Bone marrow (tissue), 2 donors: Measurements from ENCODE around the gene HLA-DQA1.
"Not testable (repeated sequence)": the region's sequence is repeated elsewhere in the genome, so short reads cannot be mapped to it uniquely, and the experiment has no call there.

Experiments used
- DNase-seq, 2 donors: peaks; one replicate each; lab custom pipeline; 2025; lab: John Stamatoyannopoulos, UW

HLA-DQA1 gene

DNA sequence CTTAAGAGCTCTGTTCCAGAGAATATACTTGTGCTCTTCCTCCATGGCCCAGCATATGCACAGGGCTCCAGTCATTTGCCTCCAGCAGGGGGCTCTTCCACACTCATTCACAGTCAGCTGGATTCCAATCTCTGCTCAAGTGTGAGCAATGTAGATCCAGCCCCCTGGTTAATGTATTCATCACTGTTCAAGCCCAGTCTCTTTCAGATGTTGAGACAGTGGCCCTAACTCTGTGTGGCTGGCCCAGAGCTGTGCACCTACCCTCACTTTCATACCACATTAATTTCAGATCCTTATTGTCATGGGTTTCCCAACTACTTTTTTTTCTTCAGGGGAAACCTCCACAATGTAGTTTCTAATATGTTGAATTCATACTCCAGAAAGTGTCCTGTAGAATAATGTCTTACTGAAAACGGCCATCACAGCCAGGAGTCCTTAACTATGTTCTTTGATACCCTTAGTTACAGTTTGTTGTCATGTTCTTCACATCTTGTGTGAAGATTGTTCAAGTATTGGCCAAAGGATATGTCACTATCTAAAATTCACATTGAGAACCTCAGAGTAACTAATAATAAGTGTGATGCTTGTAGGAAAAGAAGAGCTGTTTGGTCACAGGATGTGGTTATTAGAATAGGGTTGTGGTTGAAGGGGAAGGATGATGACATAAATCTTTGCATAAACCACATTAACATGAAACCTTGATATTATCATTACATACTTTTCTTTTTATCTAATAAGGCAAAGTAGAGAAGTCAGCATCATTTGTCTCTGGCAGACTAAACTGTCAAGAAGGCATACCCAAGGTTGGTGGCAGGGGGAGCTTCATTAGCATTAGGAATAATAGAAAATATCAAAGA, 14.4 kb upstream of the HLA-DQA1 start:
- peak in 1 of 2 donors; percentile 80 for DNase-seq

DNA sequence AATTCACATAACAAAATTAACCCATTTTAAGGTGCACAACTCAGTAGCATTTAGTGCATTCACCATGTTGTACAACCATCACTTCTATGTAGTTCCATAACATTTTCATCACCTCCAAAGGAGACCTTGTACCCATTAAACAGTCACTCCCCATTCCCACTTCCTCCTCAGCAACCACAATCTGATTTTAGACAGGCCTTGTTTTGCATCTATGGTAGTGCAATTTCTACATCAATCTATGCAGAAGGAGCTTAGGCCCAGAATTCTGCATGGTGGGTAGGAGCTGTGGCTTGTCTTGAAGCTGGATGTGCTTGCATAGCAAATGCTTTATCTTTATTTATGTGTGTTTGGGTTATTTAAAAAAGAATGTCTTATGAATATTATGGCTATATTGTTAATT, 13.5 kb upstream of the HLA-DQA1 start:
- no peak for DNase-seq

DNA sequence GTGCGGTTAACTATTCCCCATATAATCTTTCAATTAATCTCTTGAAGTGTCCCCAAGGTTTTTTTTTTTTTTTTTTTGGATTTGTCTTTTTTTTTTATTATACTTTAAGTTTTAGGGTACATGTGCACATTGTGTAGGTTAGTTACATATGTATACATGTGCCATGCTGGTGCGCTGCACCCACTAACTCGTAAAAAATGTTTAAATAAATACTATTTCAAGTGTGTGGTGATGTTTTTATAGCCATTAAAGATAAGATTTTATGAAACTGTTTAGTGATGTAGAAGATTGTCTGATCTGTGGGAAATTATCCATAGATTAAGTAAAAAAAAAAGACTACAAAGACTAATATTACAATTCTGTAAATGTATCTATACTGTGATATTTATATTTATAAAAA, 12.6 kb upstream of the HLA-DQA1 start:
- no peak for DNase-seq

DNA sequence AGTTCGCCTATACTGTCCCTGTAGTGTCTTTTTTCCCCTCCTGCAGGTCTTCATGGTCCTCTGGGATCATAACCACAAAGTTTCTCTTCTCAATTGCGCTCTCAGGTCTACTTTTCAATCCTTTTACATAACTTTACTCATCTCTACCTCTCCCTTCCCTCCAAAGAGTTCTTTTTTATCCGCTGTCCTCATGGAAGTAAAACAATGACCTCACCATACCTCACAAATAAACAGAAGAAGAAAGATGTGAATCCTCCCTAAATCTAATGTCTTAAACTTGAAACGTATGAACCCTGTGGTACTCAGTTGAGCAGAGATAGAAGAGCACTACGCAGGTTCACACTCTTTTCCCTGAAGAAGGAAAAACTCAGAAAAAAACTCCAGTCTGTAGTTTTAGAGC, 12.1 kb upstream of the HLA-DQA1 start:
- no peak for DNase-seq

DNA sequence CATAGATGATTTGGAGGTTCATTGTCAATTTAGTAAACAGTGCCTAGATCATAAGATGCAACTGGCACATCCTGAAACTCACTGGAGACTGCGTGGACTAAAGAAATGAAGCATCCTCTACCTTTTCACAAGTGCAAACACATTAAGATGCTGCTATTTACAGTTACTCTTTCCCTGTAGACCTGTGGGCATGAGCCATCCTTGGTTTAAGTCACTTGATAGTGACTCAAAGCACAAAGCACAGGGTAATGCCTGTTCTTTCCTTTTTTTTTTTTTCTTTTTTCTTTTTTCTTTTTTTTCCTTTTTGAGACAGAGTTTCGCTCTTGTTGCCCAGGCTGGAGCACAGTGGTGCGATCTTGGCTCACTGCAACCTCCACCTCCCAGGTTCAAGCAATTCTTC, 10.0 kb upstream of the HLA-DQA1 start:
- no peak for DNase-seq

DNA sequence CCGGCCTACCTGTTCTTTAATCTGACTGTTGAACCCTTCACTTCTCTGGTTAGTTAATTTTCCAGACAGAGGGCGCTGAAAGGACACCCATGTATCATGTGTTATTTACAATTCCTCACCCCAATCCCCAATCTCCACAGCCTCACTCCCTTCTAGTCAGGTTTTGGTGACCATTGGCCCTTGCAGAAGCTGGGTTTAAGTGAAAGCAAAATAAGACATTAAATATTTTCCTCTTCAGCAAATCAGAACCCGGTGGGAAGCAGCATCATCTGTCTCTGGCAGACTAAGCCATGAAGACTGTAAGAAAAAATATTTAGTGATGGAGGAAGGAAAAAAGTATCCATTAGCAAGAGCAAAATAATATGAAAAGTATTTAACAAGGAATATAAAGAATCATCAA, 9.4 kb upstream of the HLA-DQA1 start:
- peak in 1 of 2 donors; percentile 41 for DNase-seq

DNA sequence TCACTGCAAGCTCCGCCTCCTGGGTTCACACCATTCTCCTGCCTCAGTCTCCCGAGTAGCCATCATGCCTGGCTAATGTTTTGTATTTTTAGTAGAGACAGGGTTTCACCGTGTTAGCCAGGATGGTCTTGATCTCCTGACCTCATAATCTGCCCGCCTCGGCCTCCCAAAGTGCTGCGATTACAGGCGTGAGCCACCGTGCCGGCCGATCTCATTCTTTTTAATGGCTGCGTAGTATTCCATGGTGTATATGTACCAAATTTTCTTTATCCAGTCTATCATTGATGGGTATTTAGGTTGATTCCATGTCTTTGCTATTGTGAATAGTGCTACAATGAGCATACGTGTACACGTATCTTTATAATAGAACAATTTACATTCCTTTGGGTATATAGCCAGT, 7.4 kb upstream of the HLA-DQA1 start:
- DNase-seq = not testable (repeated sequence)

DNA sequence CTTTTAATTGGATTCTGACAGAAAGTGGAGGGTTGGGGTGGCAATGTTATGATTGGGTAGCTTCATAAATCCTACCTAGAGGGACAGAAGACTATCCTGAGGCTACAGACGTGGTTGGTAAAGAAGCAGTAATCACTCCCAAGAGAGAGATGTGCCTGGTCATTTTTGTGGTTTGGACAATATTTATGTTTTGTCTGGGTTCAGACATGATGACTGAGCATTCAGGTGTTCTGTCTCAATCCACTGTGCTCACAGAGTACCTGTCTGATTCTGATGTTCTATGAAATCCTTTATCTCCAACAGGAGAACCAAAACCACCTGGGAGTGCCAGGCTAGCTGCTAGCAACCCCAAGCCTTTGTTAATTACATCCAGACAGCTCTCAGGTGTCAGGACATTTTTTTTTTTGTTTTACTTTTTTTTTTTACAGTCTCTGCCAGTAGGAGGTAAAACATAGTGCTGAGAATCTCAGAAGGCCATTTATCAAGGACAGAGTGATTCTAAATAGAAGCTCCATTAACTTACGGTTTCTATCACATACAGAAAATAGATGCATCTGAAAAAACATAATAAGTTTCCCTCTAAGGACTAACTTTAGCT, 1.6 kb upstream of the HLA-DQA1 start:
- no peak for DNase-seq

DNA sequence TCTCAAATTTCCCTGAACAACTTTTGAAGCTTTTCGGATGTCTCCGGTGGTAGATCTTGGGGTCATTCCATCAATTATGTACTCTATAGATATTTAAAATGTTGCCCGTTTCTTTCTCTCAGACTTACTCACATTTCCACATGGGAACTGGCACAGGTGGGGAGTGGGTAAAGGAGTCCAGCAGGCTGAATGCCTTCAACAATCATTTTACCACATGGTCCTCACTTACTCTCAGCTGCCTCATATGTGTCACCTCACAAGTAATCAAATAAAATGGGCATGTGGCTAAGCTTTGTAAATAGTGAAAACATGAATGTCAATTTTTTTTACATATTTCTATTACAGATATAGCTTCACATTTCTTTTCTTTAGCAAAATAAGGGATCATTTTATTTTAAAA, 677 bp downstream of the HLA-DQA1 start:
- no peak for DNase-seq

DNA sequence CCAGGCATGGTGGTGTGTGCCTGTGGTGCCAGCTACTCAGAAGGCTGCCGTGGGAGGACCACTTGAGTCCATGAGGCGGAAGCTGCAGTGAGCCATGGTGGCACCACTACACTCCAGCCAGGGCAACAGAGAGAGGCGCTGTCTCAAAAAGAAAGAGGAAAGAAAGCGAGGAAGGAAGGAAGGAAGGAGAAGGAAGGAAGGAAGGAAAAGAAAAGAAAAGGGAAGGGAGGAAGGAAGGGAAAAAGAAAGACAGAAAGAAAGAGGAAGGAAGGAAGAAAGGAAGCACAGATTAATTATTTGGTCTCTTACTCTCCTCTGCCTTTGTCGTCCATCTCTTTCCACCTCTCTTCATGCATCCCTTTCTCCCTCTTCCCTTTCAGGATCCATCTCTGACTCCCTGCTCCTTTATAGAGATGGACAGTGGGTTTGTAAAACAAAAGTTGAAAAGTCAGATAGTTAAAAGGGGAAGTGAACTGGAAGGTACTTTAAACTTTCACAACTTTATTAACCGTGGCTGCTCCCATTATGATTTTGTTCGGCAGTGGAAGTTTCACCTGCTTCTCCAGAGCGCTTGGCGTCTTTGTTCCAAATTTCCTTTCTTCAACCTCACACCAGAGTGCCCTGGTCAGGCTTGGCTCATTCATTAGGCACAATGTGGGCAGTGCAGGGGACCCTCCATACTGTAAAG, 1.5 kb downstream of the HLA-DQA1 start:
- DNase-seq = no peak

DNA sequence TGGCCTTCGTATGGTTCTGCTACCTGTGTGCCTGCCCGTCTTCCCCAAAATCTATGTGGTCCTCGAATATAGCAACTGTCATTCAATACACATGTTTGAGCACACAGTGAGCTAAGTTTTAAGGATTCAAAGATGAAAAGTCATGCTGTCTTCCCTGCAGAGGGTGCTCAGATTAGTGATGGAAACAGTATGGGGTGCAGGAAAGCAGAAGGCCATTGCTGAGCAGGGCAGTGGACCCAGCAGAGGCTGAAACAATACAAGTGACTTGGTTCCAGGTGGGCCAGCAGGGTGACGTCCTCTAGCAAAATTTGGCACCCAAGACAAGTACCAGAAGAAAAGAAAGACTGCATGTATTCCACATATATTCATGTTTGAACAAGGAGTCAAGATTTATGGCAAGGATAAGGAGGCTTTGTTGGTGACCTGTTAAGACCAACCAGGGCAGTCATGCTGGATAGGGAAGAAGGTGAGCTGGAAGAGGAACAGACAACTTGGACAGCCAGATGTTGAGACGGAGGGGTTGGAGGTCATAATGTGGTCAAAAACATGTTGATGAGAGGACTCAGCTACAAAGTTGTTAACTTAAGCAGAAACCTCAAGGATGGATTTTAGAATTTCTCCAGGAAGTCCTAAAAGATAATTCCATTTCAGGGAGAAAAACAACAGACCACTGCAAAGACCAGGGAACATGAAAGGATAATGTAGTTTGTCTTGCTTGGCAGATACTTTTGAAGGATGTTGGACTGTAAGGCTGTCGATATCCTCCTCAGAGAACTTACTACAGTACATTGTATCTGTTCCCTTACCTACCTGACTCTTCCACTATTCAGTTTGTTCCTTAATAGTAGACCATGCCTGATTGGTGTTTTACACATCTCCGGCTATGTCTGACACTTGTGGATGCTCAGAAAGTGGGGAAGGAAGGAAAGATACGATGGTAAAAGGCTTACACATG, 2.5 kb downstream of the HLA-DQA1 start:
- no peak for DNase-seq

DNA sequence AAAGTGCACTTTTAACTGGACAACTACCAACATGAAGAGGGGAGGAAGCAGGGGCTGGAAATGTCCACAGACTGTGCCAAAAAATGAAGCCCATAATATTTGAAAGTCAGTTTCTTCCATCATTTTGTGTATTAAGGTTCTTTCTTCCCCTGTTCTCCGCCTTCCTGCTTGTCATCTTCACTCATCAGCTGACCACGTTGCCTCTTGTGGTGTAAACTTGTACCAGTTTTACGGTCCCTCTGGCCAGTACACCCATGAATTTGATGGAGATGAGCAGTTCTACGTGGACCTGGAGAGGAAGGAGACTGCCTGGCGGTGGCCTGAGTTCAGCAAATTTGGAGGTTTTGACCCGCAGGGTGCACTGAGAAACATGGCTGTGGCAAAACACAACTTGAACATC, 3.9 kb downstream of the HLA-DQA1 start:
- DNase-seq = no peak

DNA sequence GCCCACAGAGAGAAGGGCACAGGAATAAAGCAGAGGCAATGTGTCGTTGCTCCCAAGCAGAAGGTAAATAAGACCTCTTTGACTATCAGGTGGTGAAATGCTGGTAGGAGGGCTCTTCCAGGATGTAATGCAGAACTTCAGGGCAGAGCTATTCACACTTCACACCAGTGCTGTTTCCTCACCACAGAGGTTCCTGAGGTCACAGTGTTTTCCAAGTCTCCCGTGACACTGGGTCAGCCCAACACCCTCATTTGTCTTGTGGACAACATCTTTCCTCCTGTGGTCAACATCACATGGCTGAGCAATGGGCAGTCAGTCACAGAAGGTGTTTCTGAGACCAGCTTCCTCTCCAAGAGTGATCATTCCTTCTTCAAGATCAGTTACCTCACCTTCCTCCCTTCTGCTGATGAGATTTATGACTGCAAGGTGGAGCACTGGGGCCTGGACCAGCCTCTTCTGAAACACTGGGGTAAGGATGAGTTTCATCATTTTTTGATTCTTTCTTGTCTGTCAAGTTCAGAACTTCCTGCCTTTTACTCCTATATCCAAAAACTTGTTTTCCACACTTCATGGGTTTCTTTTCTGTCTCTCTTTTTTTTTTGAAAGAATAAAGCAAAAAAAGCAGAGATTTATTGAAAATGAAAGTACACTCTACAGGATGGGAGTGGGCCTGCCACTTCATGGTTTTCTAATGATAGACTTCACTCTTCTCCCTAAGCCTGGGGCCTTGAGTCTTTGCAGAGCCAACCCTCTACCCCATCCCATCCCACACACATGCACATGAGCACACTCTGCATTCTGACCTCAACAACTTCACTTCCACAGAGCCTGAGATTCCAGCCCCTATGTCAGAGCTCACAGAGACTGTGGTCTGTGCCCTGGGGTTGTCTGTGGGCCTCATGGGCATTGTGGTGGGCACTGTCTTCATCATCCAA, 4.8 kb downstream of the HLA-DQA1 start:
- DNase-seq = not testable (repeated sequence)

DNA sequence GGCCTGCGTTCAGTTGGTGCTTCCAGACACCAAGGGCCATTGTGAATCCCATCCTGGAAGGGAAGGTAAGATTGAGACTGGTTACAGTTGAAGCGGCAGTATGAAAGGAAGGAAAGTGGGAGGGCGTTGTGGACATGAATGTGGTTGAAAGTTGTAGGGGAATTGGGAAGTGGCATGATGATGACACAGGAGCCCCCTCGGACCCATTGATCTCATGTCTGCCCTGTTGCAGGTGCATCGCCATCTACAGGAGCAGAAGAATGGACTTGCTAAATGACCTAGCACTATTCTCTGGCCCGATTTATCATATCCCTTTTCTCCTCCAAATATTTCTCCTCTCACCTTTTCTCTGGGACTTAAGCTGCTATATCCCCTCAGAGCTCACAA, 5.5 kb downstream of the HLA-DQA1 start:
- DNase-seq = no peak

DNA sequence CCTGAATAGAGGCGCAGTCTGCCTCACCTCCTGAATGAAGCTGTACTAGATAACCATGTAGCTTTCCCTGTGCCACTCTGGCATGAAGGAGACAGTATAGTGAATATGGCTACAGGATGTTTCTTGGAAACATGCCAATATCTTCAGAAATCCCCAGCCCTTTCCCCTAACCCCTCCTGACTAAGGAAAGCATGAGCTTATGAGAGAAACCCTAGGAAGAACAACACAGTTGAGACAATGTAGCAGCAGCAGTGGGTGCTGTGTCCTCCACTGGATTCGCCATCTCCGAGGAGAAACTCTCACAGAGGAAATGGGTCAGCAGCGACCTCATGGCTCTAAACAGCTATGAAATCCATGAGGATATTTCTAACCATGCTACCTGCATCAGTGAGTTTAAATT, 6.7 kb downstream of the HLA-DQA1 start:
- DNase-seq = no peak

DNA sequence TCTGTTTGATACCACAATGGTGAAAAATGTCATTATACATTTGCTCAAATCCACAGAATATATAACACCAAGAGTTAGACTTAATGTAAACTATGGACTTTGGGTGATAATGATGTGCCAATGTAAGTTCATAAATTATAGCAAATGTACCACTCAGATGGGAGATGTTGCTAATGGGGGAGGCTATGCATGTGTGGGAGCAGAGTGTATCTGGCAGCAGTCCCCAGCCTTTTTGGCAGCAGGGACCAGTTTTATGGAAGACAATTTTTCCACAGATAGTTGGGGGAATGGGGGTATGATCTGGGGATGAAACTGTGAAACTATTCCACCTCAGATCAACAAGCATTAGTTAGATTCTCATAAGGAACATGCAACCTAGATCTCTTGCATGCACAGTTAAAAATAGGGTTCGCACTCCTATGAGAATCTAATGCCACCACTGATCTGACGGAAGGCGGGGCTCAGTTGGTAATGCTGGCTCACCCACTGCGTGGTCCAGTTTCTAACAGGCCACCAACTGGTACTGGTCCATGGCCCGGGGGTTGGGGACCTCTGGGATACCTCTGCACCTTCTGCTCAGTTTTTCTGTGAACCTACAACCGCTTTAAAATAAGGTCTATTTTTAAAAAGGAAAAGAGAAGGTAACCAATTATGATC, 8.0 kb downstream of the HLA-DQA1 start:
- DNase-seq = no peak

DNA sequence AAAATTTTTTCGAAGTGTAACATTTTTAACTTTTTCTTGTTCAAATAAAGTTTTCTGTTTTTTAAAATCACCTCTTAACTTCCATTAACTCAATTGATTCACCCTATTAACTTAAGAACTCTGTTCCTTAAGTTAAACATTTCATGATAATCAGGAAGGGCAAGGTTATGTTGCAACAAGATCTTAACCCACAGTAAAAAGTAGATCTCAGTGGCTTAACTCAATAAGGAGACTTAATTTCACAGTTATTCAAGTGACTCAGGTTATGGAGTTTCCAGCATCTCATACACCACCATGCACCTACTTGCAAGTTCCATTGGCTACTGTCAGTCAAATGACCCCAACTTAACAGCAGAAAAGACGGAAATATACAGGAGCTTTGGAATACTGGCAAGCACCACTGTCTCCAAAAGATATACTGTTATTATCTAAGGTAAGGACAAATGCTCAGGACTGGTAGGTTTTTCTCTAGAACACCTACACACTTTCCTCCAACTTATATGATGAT, 18.1 kb downstream of the HLA-DQA1 start:
- no peak for DNase-seq

DNA sequence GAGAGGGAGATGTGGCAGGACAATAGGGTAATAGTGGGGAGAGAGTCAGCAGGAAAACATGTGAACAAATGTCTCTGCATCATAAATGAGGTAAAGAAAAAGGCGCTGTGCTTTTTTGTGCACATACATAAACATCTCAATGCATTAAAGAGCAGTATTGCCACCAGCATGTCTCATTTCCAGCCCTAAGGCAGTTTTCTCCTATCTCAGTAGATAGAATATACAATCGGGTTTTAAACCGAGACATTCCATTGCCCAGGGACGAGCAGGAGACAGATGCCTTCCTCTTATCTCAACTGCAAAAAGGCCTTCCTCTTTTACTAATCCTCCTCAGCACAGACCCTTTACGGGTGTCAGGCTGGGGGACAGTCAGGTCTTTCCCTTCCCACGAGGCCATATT, 20.1 kb downstream of the HLA-DQA1 start:
- not testable (repeated sequence) for DNase-seq

DNA sequence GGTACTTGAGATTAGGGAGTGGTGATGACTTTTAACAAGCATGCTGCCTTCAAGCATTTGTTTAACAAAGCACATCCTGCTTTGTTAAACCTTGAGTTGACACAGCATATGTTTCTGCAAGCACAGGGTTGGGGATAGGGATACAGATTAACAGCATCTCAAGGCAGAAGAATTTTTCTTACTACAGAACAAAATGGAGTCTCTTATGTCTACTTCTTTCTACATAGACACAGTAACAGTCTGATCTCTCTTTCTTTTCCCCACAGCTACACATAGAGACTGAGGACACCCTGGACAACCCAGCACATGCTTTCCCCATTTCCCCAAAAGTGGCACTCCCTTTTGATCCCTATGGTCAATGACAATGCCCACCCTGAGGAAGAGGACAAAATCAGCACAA, 20.6 kb downstream of the HLA-DQA1 start:
- DNase-seq = not testable (repeated sequence)

DNA sequence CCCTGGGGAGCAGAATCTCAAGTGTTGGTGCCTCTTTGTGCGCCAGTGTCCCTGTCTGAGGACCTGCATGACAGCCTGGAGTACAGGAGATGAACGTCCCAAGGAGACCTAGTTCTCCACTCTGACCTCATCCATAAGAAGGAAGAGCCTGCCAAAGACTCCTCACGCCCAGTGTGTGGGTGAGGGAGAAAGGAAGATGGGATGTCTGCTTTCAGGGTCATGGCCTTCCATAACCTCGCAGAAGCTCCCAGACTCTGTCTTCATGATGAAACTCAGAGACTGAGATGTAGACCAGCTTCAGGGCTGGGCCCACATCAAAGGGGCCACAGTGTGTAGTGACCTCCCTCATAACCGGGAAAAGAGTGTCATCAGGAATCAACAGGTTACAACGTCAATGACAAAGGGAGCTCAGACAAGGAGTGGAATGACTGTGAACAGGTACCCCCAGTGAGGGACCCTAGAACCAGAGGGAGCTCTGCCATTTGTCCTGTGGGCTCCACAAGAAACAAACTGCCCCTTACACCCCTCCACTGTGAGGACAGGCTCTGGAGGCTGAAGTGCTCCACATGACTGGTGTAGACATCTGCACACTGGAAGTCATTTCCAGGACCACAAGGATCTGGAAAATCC, 21.2 kb downstream of the HLA-DQA1 start:
- DNase-seq = no peak
